Measurements from ENCODE around the gene UBE2QL1.
"Not testable (repeated sequence)": the region's sequence is repeated elsewhere in the genome, so short reads cannot be mapped to it uniquely, and the experiment has no call there.

UBE2QL1 gene

DNA sequence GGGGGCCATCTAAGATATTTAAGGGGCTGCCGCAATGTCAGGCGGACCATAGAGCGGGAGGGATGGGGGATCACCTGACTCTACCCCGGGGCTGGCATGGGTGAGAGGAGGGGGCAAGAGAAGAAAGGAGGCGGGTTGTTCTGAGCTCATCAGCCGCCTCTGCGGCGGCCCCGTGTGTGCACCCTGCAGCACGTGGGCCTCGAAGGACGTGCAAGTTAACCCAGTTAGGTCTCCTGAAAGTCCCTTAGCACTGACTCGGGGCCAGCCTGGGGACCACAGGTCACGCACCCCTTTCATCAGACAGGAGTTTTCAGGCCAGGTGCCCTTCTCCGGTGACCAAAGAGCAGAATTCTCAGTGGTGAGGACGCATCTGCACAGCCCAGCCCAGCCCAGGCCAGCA lies 58.0 kb downstream of the UBE2QL1 start:
- FAIRE-seq (no peak), DNase-seq (ENCODE audit: insufficient read length, low spot score) (no peak)
- TF ChIP-seq PAX5 (IDR thresholded peaks at IDR 0.05; ENCODE audit: insufficient read depth, low read length, severe bottlenecking) (no peak), POLR2AphosphoS5 (IDR thresholded peaks at IDR 0.05; ENCODE audit: low read depth, low read length) (no peak), POU2F2 (IDR thresholded peaks at IDR 0.05; ENCODE audit: low read depth, low read length) (no peak)

DNA sequence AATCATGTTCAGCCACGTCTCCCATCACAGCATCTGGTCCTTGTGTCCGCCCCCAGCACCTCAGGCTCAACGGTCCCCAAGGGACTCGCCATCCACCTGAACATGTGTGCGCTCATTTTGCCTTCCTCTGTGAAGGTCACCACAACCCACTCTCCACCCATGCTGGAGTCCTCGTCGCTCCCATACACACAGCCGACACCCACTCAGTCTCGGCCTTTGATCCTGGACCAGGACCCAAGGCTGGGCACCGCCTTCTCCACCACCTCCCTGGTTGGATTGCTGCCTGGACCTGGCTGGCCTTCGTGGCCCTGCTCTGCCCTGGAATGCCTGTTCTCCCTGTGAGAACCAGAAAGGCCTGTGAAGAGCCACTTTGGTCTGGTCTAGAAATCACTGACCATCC lies 60.3 kb downstream of the UBE2QL1 start:
- FAIRE-seq: no peak
- no peak for TF ChIP-seq SPI1 (IDR thresholded peaks at IDR 0.05; ENCODE audit: low read depth, low read length)
- no peak for DNase-seq (ENCODE audit: insufficient read length, low spot score)

GRCh38 chr5:6510132-6510531 lies 61.5 kb downstream of the UBE2QL1 start:
- FAIRE-seq (no peak), DNase-seq (ENCODE audit: insufficient read length, low spot score) (no peak)
- TF ChIP-seq POLR2AphosphoS5 (IDR thresholded peaks at IDR 0.05; ENCODE audit: low read depth, low read length): no peak
- TF ChIP-seq TAF1 (IDR thresholded peaks at IDR 0.05; ENCODE audit: low read depth, low read length): no peak
- TF ChIP-seq PAX5 (IDR thresholded peaks at IDR 0.05; ENCODE audit: insufficient read depth, low read length, severe bottlenecking): no peak
- TF ChIP-seq POU2F2 (IDR thresholded peaks at IDR 0.05; ENCODE audit: low read depth, low read length): no peak
- TF ChIP-seq SPI1 (IDR thresholded peaks at IDR 0.05; ENCODE audit: low read depth, low read length): no peak
- TF ChIP-seq POLR2A (IDR thresholded peaks at IDR 0.05; ENCODE audit: low read depth, low read length): no peak

- FAIRE-seq (no peak), DNase-seq (ENCODE audit: insufficient read length, low spot score) (no peak)
- TF ChIP-seq POLR2A (IDR thresholded peaks at IDR 0.05; ENCODE audit: low read depth, low read length): no peak
- TF ChIP-seq POU2F2 (IDR thresholded peaks at IDR 0.05; ENCODE audit: low read depth, low read length): no peak
- no peak for TF ChIP-seq SPI1 (IDR thresholded peaks at IDR 0.05; ENCODE audit: low read depth, low read length)
- TF ChIP-seq TAF1 (IDR thresholded peaks at IDR 0.05; ENCODE audit: low read depth, low read length): no peak
- no peak for TF ChIP-seq PAX5 (IDR thresholded peaks at IDR 0.05; ENCODE audit: insufficient read depth, low read length, severe bottlenecking)
- no peak for TF ChIP-seq POLR2AphosphoS5 (IDR thresholded peaks at IDR 0.05; ENCODE audit: low read depth, low read length)
These were observed 62.3 kb downstream of the UBE2QL1 start for GRCh38 chr5:6510973-6511372.

DNA sequence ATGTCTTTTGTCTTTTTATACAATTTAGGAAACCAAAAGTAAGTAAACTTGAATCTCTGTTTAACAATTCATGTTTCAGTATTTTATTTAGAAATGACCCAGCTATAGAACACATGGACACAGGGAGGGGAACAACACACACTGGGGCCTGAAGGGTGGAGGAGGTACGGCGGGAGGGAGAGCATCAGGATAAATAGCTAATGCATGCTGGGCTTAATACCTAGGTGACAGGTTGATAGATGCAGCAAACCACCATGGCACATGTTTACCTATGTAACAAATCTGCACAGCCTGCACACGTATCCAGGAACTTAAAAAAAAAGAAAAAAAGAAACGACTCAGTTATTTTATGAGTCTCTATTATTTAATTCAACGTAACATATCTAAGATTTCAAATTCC lies 67.2 kb downstream of the UBE2QL1 start:
- FAIRE-seq: not testable (repeated sequence)

DNA sequence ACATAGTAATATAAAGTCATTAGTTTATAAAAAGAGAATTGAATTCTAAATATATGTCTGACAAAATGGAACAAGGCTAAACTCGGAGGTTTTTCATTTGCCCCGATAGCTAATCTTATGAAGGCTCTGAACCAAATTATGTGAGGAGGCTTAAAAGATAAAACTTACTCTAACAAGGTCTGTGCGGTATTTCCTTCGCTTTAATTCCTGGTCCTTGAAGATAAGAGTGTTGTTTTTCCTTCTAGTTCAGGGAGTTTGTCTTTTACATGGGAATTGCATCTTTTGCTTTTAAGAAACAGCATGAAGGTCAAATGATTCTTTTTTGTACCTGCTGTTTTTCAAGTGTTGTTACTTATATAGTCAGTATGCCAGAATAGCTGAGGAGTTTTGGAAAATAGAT lies 68.2 kb downstream of the UBE2QL1 start:
- DNase-seq (ENCODE audit: insufficient read length, low spot score) (no peak), FAIRE-seq (no peak)

More for the DNA sequence above, 67.2 kb downstream of the UBE2QL1 start:
- DNase-seq (ENCODE audit: insufficient read length, low spot score): not testable (repeated sequence)

GRCh38 chr5:6517510-6517909 lies 68.9 kb downstream of the UBE2QL1 start:
- DNase-seq (ENCODE audit: insufficient read length, low spot score) (no peak), FAIRE-seq (no peak)
- TF ChIP-seq POU2F2 (IDR thresholded peaks at IDR 0.05; ENCODE audit: low read depth, low read length): no peak
- no peak for TF ChIP-seq PAX5 (IDR thresholded peaks at IDR 0.05; ENCODE audit: insufficient read depth, low read length, severe bottlenecking)
- TF ChIP-seq TAF1 (IDR thresholded peaks at IDR 0.05; ENCODE audit: low read depth, low read length): no peak
- no peak for TF ChIP-seq POLR2A (IDR thresholded peaks at IDR 0.05; ENCODE audit: low read depth, low read length)
- TF ChIP-seq POLR2AphosphoS5 (IDR thresholded peaks at IDR 0.05; ENCODE audit: low read depth, low read length): no peak
- no peak for TF ChIP-seq SPI1 (IDR thresholded peaks at IDR 0.05; ENCODE audit: low read depth, low read length)

More for the DNA sequence above, 68.2 kb downstream of the UBE2QL1 start:
- TF ChIP-seq SPI1 (IDR thresholded peaks at IDR 0.05; ENCODE audit: low read depth, low read length): no peak
- TF ChIP-seq POLR2AphosphoS5 (IDR thresholded peaks at IDR 0.05; ENCODE audit: low read depth, low read length): no peak
- no peak for TF ChIP-seq TAF1 (IDR thresholded peaks at IDR 0.05; ENCODE audit: low read depth, low read length)
- no peak for TF ChIP-seq POU2F2 (IDR thresholded peaks at IDR 0.05; ENCODE audit: low read depth, low read length)
- no peak for TF ChIP-seq POLR2A (IDR thresholded peaks at IDR 0.05; ENCODE audit: low read depth, low read length)
- no peak for TF ChIP-seq PAX5 (IDR thresholded peaks at IDR 0.05; ENCODE audit: insufficient read depth, low read length, severe bottlenecking)

- TF ChIP-seq SPI1 (IDR thresholded peaks at IDR 0.05; ENCODE audit: low read depth, low read length): no peak
- TF ChIP-seq POU2F2 (IDR thresholded peaks at IDR 0.05; ENCODE audit: low read depth, low read length): no peak
- no peak for TF ChIP-seq POLR2AphosphoS5 (IDR thresholded peaks at IDR 0.05; ENCODE audit: low read depth, low read length)
- no peak for TF ChIP-seq TAF1 (IDR thresholded peaks at IDR 0.05; ENCODE audit: low read depth, low read length)
- no peak for TF ChIP-seq PAX5 (IDR thresholded peaks at IDR 0.05; ENCODE audit: insufficient read depth, low read length, severe bottlenecking)
- TF ChIP-seq POLR2A (IDR thresholded peaks at IDR 0.05; ENCODE audit: low read depth, low read length): no peak
- no peak for FAIRE-seq
- no peak for DNase-seq (ENCODE audit: insufficient read length, low spot score)
These were observed 69.8 kb downstream of the UBE2QL1 start for GRCh38 chr5:6518298-6519057.

DNA sequence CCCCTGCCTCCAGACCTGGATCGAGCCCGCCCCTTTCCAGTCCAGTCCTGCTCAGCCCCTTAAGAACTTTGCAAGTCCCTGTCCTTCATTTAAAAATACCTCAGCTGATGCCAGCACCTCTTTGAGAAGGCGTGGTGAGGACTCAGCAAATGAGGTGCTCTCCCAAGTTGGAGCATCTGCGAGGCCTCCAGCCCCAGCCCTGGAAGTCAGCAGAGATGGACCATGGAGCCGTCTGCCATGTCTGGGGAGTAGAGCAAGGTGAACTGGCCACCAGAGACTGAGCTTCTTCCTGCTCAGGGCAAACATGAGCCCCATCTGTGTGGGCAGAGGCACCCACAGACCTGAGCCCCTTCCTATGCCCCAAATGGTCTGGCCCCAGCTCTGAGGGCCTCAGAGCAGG lies 71.5 kb downstream of the UBE2QL1 start:
- TF ChIP-seq SPI1 (IDR thresholded peaks at IDR 0.05; ENCODE audit: low read depth, low read length) (no peak), POU2F2 (IDR thresholded peaks at IDR 0.05; ENCODE audit: low read depth, low read length) (no peak), POLR2AphosphoS5 (IDR thresholded peaks at IDR 0.05; ENCODE audit: low read depth, low read length) (no peak), PAX5 (IDR thresholded peaks at IDR 0.05; ENCODE audit: insufficient read depth, low read length, severe bottlenecking) (no peak), POLR2A (IDR thresholded peaks at IDR 0.05; ENCODE audit: low read depth, low read length) (no peak), TAF1 (IDR thresholded peaks at IDR 0.05; ENCODE audit: low read depth, low read length) (no peak)
- DNase-seq (ENCODE audit: insufficient read length, low spot score): no peak
- no peak for FAIRE-seq

- DNase-seq (ENCODE audit: insufficient read length, low spot score) (no peak), FAIRE-seq (no peak)
- no peak for TF ChIP-seq POU2F2 (IDR thresholded peaks at IDR 0.05; ENCODE audit: low read depth, low read length)
- TF ChIP-seq POLR2A (IDR thresholded peaks at IDR 0.05; ENCODE audit: low read depth, low read length): no peak
- no peak for TF ChIP-seq TAF1 (IDR thresholded peaks at IDR 0.05; ENCODE audit: low read depth, low read length)
- no peak for TF ChIP-seq SPI1 (IDR thresholded peaks at IDR 0.05; ENCODE audit: low read depth, low read length)
- no peak for TF ChIP-seq PAX5 (IDR thresholded peaks at IDR 0.05; ENCODE audit: insufficient read depth, low read length, severe bottlenecking)
- no peak for TF ChIP-seq POLR2AphosphoS5 (IDR thresholded peaks at IDR 0.05; ENCODE audit: low read depth, low read length)
These were observed 73.7 kb downstream of the UBE2QL1 start for GRCh38 chr5:6522331-6522730.

Data from GM12891 (cell line).